ENCODE data around the gene GLOD4.

DNA sequence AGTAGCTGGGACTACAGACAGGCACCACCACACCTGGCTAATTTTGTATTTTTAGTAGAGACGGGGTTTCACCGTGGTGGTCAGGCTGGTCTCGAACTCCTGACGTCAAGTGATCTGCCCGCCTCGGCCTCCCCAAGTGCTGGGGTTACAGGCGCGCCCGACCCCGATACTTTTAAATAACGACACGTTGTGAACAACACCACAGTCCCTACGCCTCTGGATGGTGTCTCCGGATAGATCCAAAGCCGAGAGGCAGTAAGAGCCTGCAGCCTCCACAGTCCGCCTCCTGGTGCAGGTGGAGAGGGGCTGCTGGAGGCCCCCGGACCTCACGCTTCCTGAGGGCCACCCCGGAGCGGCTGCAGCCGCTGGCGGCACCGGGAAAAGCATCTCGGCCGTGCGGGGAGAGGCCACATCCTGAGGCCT is 50.4 kb downstream of the GLOD4 start:
- TF ChIP-seq, protein P1, sequence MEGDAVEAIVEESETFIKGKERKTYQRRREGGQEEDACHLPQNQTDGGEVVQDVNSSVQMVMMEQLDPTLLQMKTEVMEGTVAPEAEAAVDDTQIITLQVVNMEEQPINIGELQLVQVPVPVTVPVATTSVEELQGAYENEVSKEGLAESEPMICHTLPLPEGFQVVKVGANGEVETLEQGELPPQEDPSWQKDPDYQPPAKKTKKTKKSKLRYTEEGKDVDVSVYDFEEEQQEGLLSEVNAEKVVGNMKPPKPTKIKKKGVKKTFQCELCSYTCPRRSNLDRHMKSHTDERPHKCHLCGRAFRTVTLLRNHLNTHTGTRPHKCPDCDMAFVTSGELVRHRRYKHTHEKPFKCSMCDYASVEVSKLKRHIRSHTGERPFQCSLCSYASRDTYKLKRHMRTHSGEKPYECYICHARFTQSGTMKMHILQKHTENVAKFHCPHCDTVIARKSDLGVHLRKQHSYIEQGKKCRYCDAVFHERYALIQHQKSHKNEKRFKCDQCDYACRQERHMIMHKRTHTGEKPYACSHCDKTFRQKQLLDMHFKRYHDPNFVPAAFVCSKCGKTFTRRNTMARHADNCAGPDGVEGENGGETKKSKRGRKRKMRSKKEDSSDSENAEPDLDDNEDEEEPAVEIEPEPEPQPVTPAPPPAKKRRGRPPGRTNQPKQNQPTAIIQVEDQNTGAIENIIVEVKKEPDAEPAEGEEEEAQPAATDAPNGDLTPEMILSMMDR (IDR thresholded peaks at IDR 0.05) = no peak
- TF ChIP-seq POLR2A (IDR thresholded peaks at IDR 0.05) = no peak
